GM23248 (cell line): ENCODE results near the gene DUOX2.

Source experiments
- EZH2 ChIP-seq: fragments of 200-600 bp; sonication (generic); IDR thresholded peaks from 2 replicates; pipeline ENCODE4 v1.6.1; 2018; ENCODE audit warnings: antibody characterized with exemption, mild to moderate bottlenecking; ENCODE audit not compliant: insufficient read depth, poor library complexity, severe bottlenecking
- EZH2phosphoT487 ChIP-seq: fragments of 200-600 bp; sonication (generic); IDR thresholded peaks from 2 replicates; pipeline ENCODE4 v1.6.1; 2018; ENCODE audit warnings: antibody characterized with exemption, moderate library complexity, mild to moderate bottlenecking, low read depth; ENCODE audit not compliant: insufficient read depth

DNA sequence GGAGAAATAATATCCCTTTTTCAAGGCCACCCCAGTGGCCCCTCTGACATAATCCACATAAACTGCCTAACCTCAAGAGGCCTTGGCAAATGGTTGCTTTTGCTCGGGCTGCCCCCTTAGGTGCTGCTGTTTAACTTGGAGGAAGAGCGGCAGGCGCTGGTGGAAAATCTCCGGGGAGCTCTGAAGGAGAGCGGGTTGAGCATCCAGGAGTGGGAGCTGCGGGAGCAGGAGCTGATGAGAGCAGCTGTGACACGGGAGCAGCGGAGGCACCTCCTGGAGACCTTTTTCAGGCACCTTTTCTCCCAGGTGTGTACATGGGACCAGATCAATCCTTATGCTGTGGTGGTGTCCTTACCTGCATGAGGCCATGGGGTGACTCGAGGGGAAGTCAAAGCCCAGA lies 30.8 kb upstream of the DUOX2 start:
- TF ChIP-seq EZH2 (no peak), EZH2phosphoT487 (no peak)
